Hematopoietic multipotent progenitor cell treated with erythropoietin and hydrocortisone succinate and interleukin-3 and kit ligand, for 17 days (in vitro differentiated cells): ENCODE results near the gene RAPGEF1.
"Not testable (repeated sequence)": the region's sequence is repeated elsewhere in the genome, so short reads cannot be mapped to it uniquely, and the experiment has no call there.

Experiments used
- DNase-seq: peaks from one replicate; pipeline ENCODE4 v3.0.0-alpha.2; 2015; ENCODE audit warnings: low spot score

The RAPGEF1 gene

GRCh38 chr9:131739959-131740648 is at the start of gene RAPGEF1:
TSS of gene RAPGEF1 (minus strand) at chr9:131740076. CDS start at chr9:131739830, 246 bp downstream.
- peak; percentile 74 for DNase-seq

- DNase-seq = no peak
Measured at GRCh38 chr9:131788851-131789250, 49.0 kb upstream of the RAPGEF1 start.

GRCh38 chr9:131787838-131788237 is 48.0 kb upstream of the RAPGEF1 start:
- no peak for DNase-seq

GRCh38 chr9:131784748-131785501 is 45.0 kb upstream of the RAPGEF1 start:
- no peak for DNase-seq

GRCh38 chr9:131781069-131781468 is 41.2 kb upstream of the RAPGEF1 start:
- DNase-seq = no peak

- no peak for DNase-seq
Measured at GRCh38 chr9:131776473-131776872, 36.6 kb upstream of the RAPGEF1 start.

GRCh38 chr9:131776036-131776435 is 36.2 kb upstream of the RAPGEF1 start:
- no peak for DNase-seq

GRCh38 chr9:131774636-131775035 is 34.8 kb upstream of the RAPGEF1 start:
- DNase-seq = no peak

- DNase-seq = no peak
Measured at GRCh38 chr9:131773911-131774379, 34.1 kb upstream of the RAPGEF1 start.

- no peak for DNase-seq
Measured at GRCh38 chr9:131772940-131773339, 33.1 kb upstream of the RAPGEF1 start.

GRCh38 chr9:131771646-131772045 is 31.8 kb upstream of the RAPGEF1 start:
- DNase-seq = no peak

GRCh38 chr9:131769361-131769760 is 29.5 kb upstream of the RAPGEF1 start:
- no peak for DNase-seq

GRCh38 chr9:131764568-131764967 is 24.7 kb upstream of the RAPGEF1 start:
- DNase-seq = no peak

- DNase-seq = peak; percentile 63
Measured at GRCh38 chr9:131762356-131762932, 22.6 kb upstream of the RAPGEF1 start.

GRCh38 chr9:131759017-131759647 is 19.3 kb upstream of the RAPGEF1 start:
- DNase-seq = no peak

- DNase-seq = no peak
Measured at GRCh38 chr9:131757549-131757948, 17.7 kb upstream of the RAPGEF1 start.

GRCh38 chr9:131755541-131756198 is 15.8 kb upstream of the RAPGEF1 start:
- peak; percentile 52 for DNase-seq

GRCh38 chr9:131754846-131755245 is 15.0 kb upstream of the RAPGEF1 start:
- DNase-seq = no peak

- DNase-seq = not testable (repeated sequence)
Measured at GRCh38 chr9:131753751-131754150, 13.9 kb upstream of the RAPGEF1 start.

- DNase-seq = no peak
Measured at GRCh38 chr9:131752231-131752884, 12.5 kb upstream of the RAPGEF1 start.

GRCh38 chr9:131748411-131748955 is 8.6 kb upstream of the RAPGEF1 start:
- no peak for DNase-seq
